Measurements from ENCODE around the gene LGI4.

The LGI4 gene

GRCh38 chr19:35124098-35125060, 10.5 kb downstream of the LGI4 start:
- peaks cover 13% of the 10 kb centered on the region for H3K4me1 Mint-ChIP-seq
- H3K36me3 Mint-ChIP-seq, result no peaks in the 10 kb centered on the region
- H3K9me3 Mint-ChIP-seq, result no peaks in the 10 kb centered on the region
- H3K4me3 Mint-ChIP-seq, result peak overlapping the region; percentile 88
- H3K27me3 Mint-ChIP-seq, result no peaks in the 10 kb centered on the region
- peak overlapping the region; percentile 60 for H3K27ac Mint-ChIP-seq

- no peaks in the 10 kb centered on the region for H3K27me3 Mint-ChIP-seq
These were observed 11.3 kb downstream of the LGI4 start for GRCh38 chr19:35123573-35123972.

GRCh38 chr19:35122687-35123551, 11.9 kb downstream of the LGI4 start:
- Mint-ChIP-seq H3K36me3 (no peaks in the 10 kb centered on the region), H3K27me3 (no peaks in the 10 kb centered on the region), H3K4me1 (peaks cover 13% of the 10 kb centered on the region), H3K9me3 (no peaks in the 10 kb centered on the region), H3K4me3 (no peak overlapping the region), H3K27ac (no peak overlapping the region)

More at GRCh38 chr19:35123573-35123972, 11.3 kb downstream of the LGI4 start:
- Mint-ChIP-seq H3K4me3 (peak overlapping the region; percentile 88), H3K4me1 (peaks cover 13% of the 10 kb centered on the region), H3K27ac (peak overlapping the region; percentile 60), H3K9me3 (no peaks in the 10 kb centered on the region), H3K36me3 (no peaks in the 10 kb centered on the region)

GRCh38 chr19:35120898-35121297, 14.0 kb downstream of the LGI4 start:
- H3K27ac Mint-ChIP-seq, result no peak overlapping the region
- H3K4me3 Mint-ChIP-seq, result no peak overlapping the region
- H3K9me3 Mint-ChIP-seq, result no peaks in the 10 kb centered on the region
- peaks cover 13% of the 10 kb centered on the region for H3K4me1 Mint-ChIP-seq
- no peaks in the 10 kb centered on the region for H3K36me3 Mint-ChIP-seq
- H3K27me3 Mint-ChIP-seq, result no peaks in the 10 kb centered on the region

- H3K27ac Mint-ChIP-seq, result no peak overlapping the region
- no peaks in the 10 kb centered on the region for H3K36me3 Mint-ChIP-seq
- no peak overlapping the region for H3K4me3 Mint-ChIP-seq
- no peaks in the 10 kb centered on the region for H3K27me3 Mint-ChIP-seq
- H3K9me3 Mint-ChIP-seq, result no peaks in the 10 kb centered on the region
- peaks cover 13% of the 10 kb centered on the region for H3K4me1 Mint-ChIP-seq
These were observed 14.4 kb downstream of the LGI4 start for GRCh38 chr19:35120492-35120891.

- H3K4me1 Mint-ChIP-seq, result peaks cover 12% of the 10 kb centered on the region
- no peaks in the 10 kb centered on the region for H3K36me3 Mint-ChIP-seq
- no peak overlapping the region for H3K27ac Mint-ChIP-seq
- H3K9me3 Mint-ChIP-seq, result no peaks in the 10 kb centered on the region
- no peaks in the 10 kb centered on the region for H3K27me3 Mint-ChIP-seq
- H3K4me3 Mint-ChIP-seq, result no peak overlapping the region
These were observed 15.2 kb downstream of the LGI4 start for GRCh38 chr19:35119578-35120155.

- no peak overlapping the region for H3K4me3 Mint-ChIP-seq
- peaks cover 10% of the 10 kb centered on the region for H3K4me1 Mint-ChIP-seq
- H3K36me3 Mint-ChIP-seq, result no peaks in the 10 kb centered on the region
- H3K27ac Mint-ChIP-seq, result no peak overlapping the region
- H3K9me3 Mint-ChIP-seq, result no peaks in the 10 kb centered on the region
- no peaks in the 10 kb centered on the region for H3K27me3 Mint-ChIP-seq
These were observed 15.8 kb downstream of the LGI4 start for GRCh38 chr19:35119091-35119490.

GRCh38 chr19:35118268-35119020, 16.4 kb downstream of the LGI4 start:
- H3K27me3 Mint-ChIP-seq, result no peaks in the 10 kb centered on the region
- H3K4me3 Mint-ChIP-seq, result no peak overlapping the region
- no peaks in the 10 kb centered on the region for H3K9me3 Mint-ChIP-seq
- H3K27ac Mint-ChIP-seq, result no peak overlapping the region
- peaks cover 5% of the 10 kb centered on the region for H3K4me1 Mint-ChIP-seq
- no peaks in the 10 kb centered on the region for H3K36me3 Mint-ChIP-seq

GRCh38 chr19:35117799-35118198, 17.1 kb downstream of the LGI4 start:
- no peaks in the 10 kb centered on the region for H3K36me3 Mint-ChIP-seq
- no peaks in the 10 kb centered on the region for H3K9me3 Mint-ChIP-seq
- H3K27me3 Mint-ChIP-seq, result no peaks in the 10 kb centered on the region
- H3K4me1 Mint-ChIP-seq, result peaks cover 5% of the 10 kb centered on the region
- H3K27ac Mint-ChIP-seq, result no peak overlapping the region
- H3K4me3 Mint-ChIP-seq, result no peak overlapping the region

- H3K36me3 Mint-ChIP-seq, result no peaks in the 10 kb centered on the region
- no peaks in the 10 kb centered on the region for H3K27me3 Mint-ChIP-seq
- H3K4me3 Mint-ChIP-seq, result no peak overlapping the region
- H3K4me1 Mint-ChIP-seq, result peaks cover 5% of the 10 kb centered on the region
- no peak overlapping the region for H3K27ac Mint-ChIP-seq
- H3K9me3 Mint-ChIP-seq, result no peaks in the 10 kb centered on the region
These were observed 17.7 kb downstream of the LGI4 start for GRCh38 chr19:35117116-35117515.

- H3K27ac Mint-ChIP-seq, result no peak overlapping the region
- H3K4me1 Mint-ChIP-seq, result peaks cover 5% of the 10 kb centered on the region
- no peak overlapping the region for H3K4me3 Mint-ChIP-seq
- no peaks in the 10 kb centered on the region for H3K9me3 Mint-ChIP-seq
- no peaks in the 10 kb centered on the region for H3K36me3 Mint-ChIP-seq
- no peaks in the 10 kb centered on the region for H3K27me3 Mint-ChIP-seq
These were observed 18.6 kb downstream of the LGI4 start for GRCh38 chr19:35116072-35116801.

- peak within 1 kb of the TSS; percentile 41 for H3K27ac Mint-ChIP-seq
- H3K4me3 Mint-ChIP-seq, result peak within 1 kb of the TSS; percentile 15
- H3K27me3 Mint-ChIP-seq, result no peaks in the 10 kb centered on the region
- no peaks in the 10 kb centered on the region for H3K9me3 Mint-ChIP-seq
- peaks cover 5% of the 10 kb centered on the region for H3K4me1 Mint-ChIP-seq
- no peaks in the 10 kb centered on the region for H3K36me3 Mint-ChIP-seq
These were observed 19.5 kb downstream of the LGI4 start, which contains the start of gene FXYD3 for GRCh38 chr19:35115177-35115951. TSS of gene FXYD3 (plus strand) at chr19:35115823. CDS start at chr19:35119377, 3,554 bp downstream.

- H3K4me1 Mint-ChIP-seq, result peaks cover 5% of the 10 kb centered on the region
- H3K36me3 Mint-ChIP-seq, result no peaks in the 10 kb centered on the region
- no peaks in the 10 kb centered on the region for H3K9me3 Mint-ChIP-seq
- H3K27me3 Mint-ChIP-seq, result no peaks in the 10 kb centered on the region
- H3K27ac Mint-ChIP-seq, result no peak overlapping the region
- peak overlapping the region; percentile 15 for H3K4me3 Mint-ChIP-seq
These were observed 20.3 kb downstream of the LGI4 start for GRCh38 chr19:35114353-35115176.

Measured in activated naive CD4-positive, alpha-beta T cell treated with anti-CD3 and anti-CD28 coated beads, Interleukin-2, amount 50 U/mL, for 24 hours (primary cell).